HepG2 (cell line): ENCODE results near the gene DUS1L. TPM values are rescaled to one million over a fixed set of nuclear protein-coding genes. Genes with fewer than 3 reads are reported as not detected.

ENCODE experiments used
- AHDC1 ChIP-seq: sonication (generic); formaldehyde crosslinking; IDR thresholded peaks from 2 replicates; pipeline ENCODE4 v1.5.1; 2020; ENCODE audit warnings: mild to moderate bottlenecking, missing genetic modification reagents, borderline replicate concordance
- IKZF1 ChIP-seq: fragments of 450-650 bp; IDR thresholded peaks from 2 replicates; pipeline ENCODE4 v1.7.1; 2016
- KAT8 ChIP-seq: IDR thresholded peaks from 2 replicates; pipeline ENCODE4 v1.6.1; 2016; ENCODE audit warnings: missing genetic modification reagents, missing compliant biosample characterization
- KDM5B ChIP-seq: sonication (generic); formaldehyde crosslinking; IDR thresholded peaks from 2 replicates; pipeline ENCODE4 v1.4.0; 2020; ENCODE audit warnings: missing genetic modification reagents, mild to moderate bottlenecking, borderline replicate concordance
- MEIS2 ChIP-seq: sonication (generic); formaldehyde crosslinking; IDR thresholded peaks from 2 replicates; pipeline ENCODE4 v1.9.0; 2021; ENCODE audit warnings: mild to moderate bottlenecking, missing genetic modification reagents
- RBFOX2 ChIP-seq: fragments of 200-400 bp; formaldehyde crosslinking; IDR thresholded peaks from 2 replicates; pipeline ENCODE4 v1.6.1; 2017; ENCODE audit warnings: low read depth, mild to moderate bottlenecking, low read length
- SIX1 ChIP-seq: sonication (generic); formaldehyde crosslinking; IDR thresholded peaks from 2 replicates; pipeline ENCODE4 v1.4.0; 2020; ENCODE audit warnings: missing genetic modification reagents, borderline replicate concordance
- SMAD1 ChIP-seq: sonication (generic); formaldehyde crosslinking; IDR thresholded peaks from 2 replicates; pipeline ENCODE4 v1.4.0; 2020; ENCODE audit warnings: missing genetic modification reagents, low read depth, mild to moderate bottlenecking, borderline replicate concordance
- SOX6 ChIP-seq, 2 experiments: fragments of 450-650 bp in 1 of 2; sonication (generic) in 1 of 2; formaldehyde crosslinking in 1 of 2; IDR thresholded peaks; 2 replicates each; pipeline versions ENCODE4 v1.4.0 to v1.6.1; 2017 to 2020; ENCODE audit warnings: antibody characterized with exemption in 1 of 2, mild to moderate bottlenecking in 1 of 2, missing genetic modification reagents in 1 of 2
- SRSF9 ChIP-seq: fragments of 200-400 bp; formaldehyde crosslinking; IDR thresholded peaks from 2 replicates; pipeline ENCODE4 v1.6.1; 2018; ENCODE audit warnings: borderline replicate concordance, mild to moderate bottlenecking, low read depth, low read length; ENCODE audit not compliant: insufficient read depth, poor library complexity, severe bottlenecking
- TBX2 ChIP-seq: sonication (generic); formaldehyde crosslinking; IDR thresholded peaks from 2 replicates; pipeline ENCODE4 v1.5.0; 2020; ENCODE audit warnings: missing genetic modification reagents, mild to moderate bottlenecking, borderline replicate concordance
- ZNF431 ChIP-seq: sonication (generic); formaldehyde crosslinking; IDR thresholded peaks from 2 replicates; pipeline ENCODE4 v1.9.0; 2022; ENCODE audit warnings: missing genetic modification reagents, low read depth, mild to moderate bottlenecking, borderline replicate concordance
- ZNF768 ChIP-seq: sonication (generic); formaldehyde crosslinking; IDR thresholded peaks from 2 replicates; pipeline ENCODE4 v1.4.0; 2020; ENCODE audit warnings: missing genetic modification reagents
- ZNF788 ChIP-seq: sonication (generic); formaldehyde crosslinking; IDR thresholded peaks from 2 replicates; pipeline ENCODE4 v1.5.0; 2020; ENCODE audit warnings: mild to moderate bottlenecking, missing genetic modification reagents, borderline replicate concordance
- polyA plus RNA-seq, 8 experiments: library from polyadenylated mRNA; depleted of rRNA in 3 of 8; stranded (reverse) in 7 of 8; unstranded in 1 of 8; fragments of >200 nt; fragmentation: Illumina TruSeq in 4 of 8; extraction: Trizol in 4 of 8; gene quantifications; 2 replicates each; pipeline versions ENCODE4 v1.2.1 to v1.2.3, GENCODE V29; 2011 to 2016; ENCODE audit warnings: low read depth in 4 of 8, missing spikeins in 1 of 8, mixed read lengths in 1 of 8; ENCODE audit not compliant: insufficient read depth in 1 of 8
- total RNA-seq, 5 experiments: library from RNA; depleted of rRNA; stranded (reverse); fragments of >200 nt; fragmentation: Illumina TruSeq; extraction: Trizol; gene quantifications; 2 replicates each; pipeline ENCODE4 v1.2.3, GENCODE V29; 2016; ENCODE audit warnings: low read depth in 1 of 5
- TF ChIP-seq, protein P1 (sequence below): sonication (generic); formaldehyde crosslinking; IDR thresholded peaks from 2 replicates; pipeline ENCODE4 v1.8.0; 2022; ENCODE audit warnings: missing genetic modification reagents, mild to moderate bottlenecking, moderate library complexity, borderline replicate concordance
- TF ChIP-seq, protein P2 (sequence below): IDR thresholded peaks from 2 replicates; pipeline ENCODE4 v1.6.1; 2016; ENCODE audit warnings: missing biosample characterization, missing genetic modification reagents, low read depth

Gene DUS1L
- total and polyA plus RNA-seq, 2 of the 13 experiments (the other 11 are each of a cell fraction or from before 2014, with no cell fraction given): 81.0 to 109 TPM

- TF ChIP-seq AHDC1 (CRISPR knock-in tag) (peak; percentile 79; the same call in 1 of the 2 replicates), SIX1 (CRISPR knock-in tag) (no peak), SOX6 (IDR thresholded peaks at IDR 0.05) (no peak), SOX6 (CRISPR knock-in tag; IDR thresholded peaks at IDR 0.05) (0 out of 2 replicates have a peak, but pooled peaks have one; percentile 55), RBFOX2 (peak; percentile 88), TBX2 (CRISPR knock-in tag) (peak; percentile 89), MEIS2 (peak; percentile 24; the same call in 1 of the 2 replicates), SRSF9 (no peak), ZNF768 (CRISPR knock-in tag) (peak; percentile 57), ZNF788 (CRISPR knock-in tag) (peak; percentile 89; the same call in 1 of the 2 replicates), IKZF1 (no peak), ZNF431 (CRISPR knock-in tag) (0 out of 2 replicates have a peak, but pooled peaks have one; percentile 43), KAT8 (CRISPR knock-in tag) (peak; percentile 18; the same call in 1 of the 2 replicates), SMAD1 (CRISPR knock-in tag) (peak; percentile 80; the same call in 1 of the 2 replicates), KDM5B (CRISPR knock-in tag) (peak; percentile 89)
- TF ChIP-seq, protein P1, sequence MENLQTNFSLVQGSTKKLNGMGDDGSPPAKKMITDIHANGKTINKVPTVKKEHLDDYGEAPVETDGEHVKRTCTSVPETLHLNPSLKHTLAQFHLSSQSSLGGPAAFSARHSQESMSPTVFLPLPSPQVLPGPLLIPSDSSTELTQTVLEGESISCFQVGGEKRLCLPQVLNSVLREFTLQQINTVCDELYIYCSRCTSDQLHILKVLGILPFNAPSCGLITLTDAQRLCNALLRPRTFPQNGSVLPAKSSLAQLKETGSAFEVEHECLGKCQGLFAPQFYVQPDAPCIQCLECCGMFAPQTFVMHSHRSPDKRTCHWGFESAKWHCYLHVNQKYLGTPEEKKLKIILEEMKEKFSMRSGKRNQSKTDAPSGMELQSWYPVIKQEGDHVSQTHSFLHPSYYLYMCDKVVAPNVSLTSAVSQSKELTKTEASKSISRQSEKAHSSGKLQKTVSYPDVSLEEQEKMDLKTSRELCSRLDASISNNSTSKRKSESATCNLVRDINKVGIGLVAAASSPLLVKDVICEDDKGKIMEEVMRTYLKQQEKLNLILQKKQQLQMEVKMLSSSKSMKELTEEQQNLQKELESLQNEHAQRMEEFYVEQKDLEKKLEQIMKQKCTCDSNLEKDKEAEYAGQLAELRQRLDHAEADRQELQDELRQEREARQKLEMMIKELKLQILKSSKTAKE (CRISPR knock-in tag): no peak; the same call in 1 of the 2 replicates
- TF ChIP-seq, protein P2, sequence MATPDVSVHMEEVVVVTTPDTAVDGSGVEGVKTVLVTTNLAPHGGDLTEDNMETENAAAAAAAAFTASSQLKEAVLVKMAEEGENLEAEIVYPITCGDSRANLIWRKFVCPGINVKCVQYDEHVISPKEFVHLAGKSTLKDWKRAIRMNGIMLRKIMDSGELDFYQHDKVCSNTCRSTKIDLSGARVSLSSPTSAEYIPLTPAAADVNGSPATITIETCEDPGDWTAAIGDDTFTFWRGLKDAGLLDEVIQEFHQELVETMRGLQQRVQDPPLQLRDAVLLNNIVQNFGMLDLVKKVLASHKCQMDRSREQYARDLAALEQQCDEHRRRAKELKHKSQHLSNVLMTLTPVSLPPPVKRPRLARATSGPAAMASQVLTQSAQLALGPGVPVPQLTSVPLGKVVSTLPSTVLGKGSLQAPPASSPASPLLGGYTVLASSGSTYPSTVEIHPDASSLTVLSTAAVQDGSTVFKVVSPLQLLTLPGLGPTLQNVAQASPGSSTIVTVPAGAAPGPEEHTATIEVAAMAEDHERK (CRISPR knock-in tag): no peak
Measured at GRCh38 chr17:82056729-82057621, 8.6 kb downstream of the DUS1L start (continued).
